GM13976 (cell line): ENCODE results near the gene SKAP1.
"Not testable (repeated sequence)": the region's sequence is repeated elsewhere in the genome, so short reads cannot be mapped to it uniquely, and the experiment has no call there.

ENCODE experiments used
- DNase-seq: peaks from one replicate; pipeline ENCODE4 v3.0.0; 2012; ENCODE audit warnings: low spot score
- CTCF ChIP-seq: IDR thresholded peaks from 2 replicates; pipeline ENCODE4 v1.5.1; 2012; ENCODE audit warnings: borderline replicate concordance, mild to moderate bottlenecking; ENCODE audit not compliant: insufficient read depth; ENCODE audit errors: extremely low read depth, missing control alignments, control extremely low read depth
- in situ Hi-C: fragments of 300-500 bp; cut with MboI; formaldehyde crosslinking; loops from one replicate; pipeline ENCODE4 v1.12.0; 2022; ENCODE audit warnings: low sequenced_read_pairs, mixed read lengths, inconsistent platforms; ENCODE audit not compliant: unreplicated experiment

Gene SKAP1

GRCh38 chr17:48432820-48433775, 3.1 kb upstream of the SKAP1 start:
- DNase-seq: no peak
- TF ChIP-seq CTCF: no peak
- in situ Hi-C loops: no loop called here

GRCh38 chr17:48429156-48429555, 858 bp downstream of the SKAP1 start:
- no peak for TF ChIP-seq CTCF
- in situ Hi-C loops: no loop called here
- DNase-seq: no peak

GRCh38 chr17:48427598-48427997, 2.4 kb downstream of the SKAP1 start:
- TF ChIP-seq CTCF: no peak
- DNase-seq: peak; percentile 77
- in situ Hi-C loops: no loop called here

GRCh38 chr17:48426761-48427500, 3.1 kb downstream of the SKAP1 start:
- no peak for TF ChIP-seq CTCF
- DNase-seq: no peak
- in situ Hi-C loops: no loop called here

GRCh38 chr17:48426019-48426665, 3.9 kb downstream of the SKAP1 start:
- no peak for DNase-seq
- no peak for TF ChIP-seq CTCF
- in situ Hi-C loops: no loop called here

GRCh38 chr17:48422060-48422459, 8.0 kb downstream of the SKAP1 start:
- in situ Hi-C loops: not testable (repeated sequence)

More at GRCh38 chr17:48422060-48422459, 8.0 kb downstream of the SKAP1 start:
- DNase-seq: not testable (repeated sequence)
